NB4 (cell line): ENCODE measurements around the gene KLC3.

Experiments
- DNase-seq: peaks from one replicate; pipeline ENCODE4 v3.0.0; 2010; ENCODE audit warnings: low read depth
- H3K4me3 ChIP-seq: one replicate; pipeline ENCODE4 v1.5.1; 2011; ENCODE audit warnings: mild to moderate bottlenecking, low read depth, low read length, moderate library complexity
- MYC ChIP-seq: IDR thresholded peaks from 2 replicates; pipeline ENCODE4 v1.6.1; 2011; ENCODE audit warnings: low read depth, low read length
- POLR2A ChIP-seq: IDR thresholded peaks from 2 replicates; pipeline ENCODE4 v1.6.1; 2011; ENCODE audit warnings: mild to moderate bottlenecking; ENCODE audit not compliant: insufficient read length; ENCODE audit errors: extremely low read depth
- TF ChIP-seq, protein P1 (sequence below): IDR thresholded peaks from one replicate; pipeline ENCODE4 v1.5.1; 2012; ENCODE audit warnings: low read depth, low read length
- TF ChIP-seq, protein P2 (sequence below): IDR thresholded peaks from 2 replicates; pipeline ENCODE4 v1.6.1; 2011; ENCODE audit warnings: low read depth, low read length

Gene KLC3

DNA sequence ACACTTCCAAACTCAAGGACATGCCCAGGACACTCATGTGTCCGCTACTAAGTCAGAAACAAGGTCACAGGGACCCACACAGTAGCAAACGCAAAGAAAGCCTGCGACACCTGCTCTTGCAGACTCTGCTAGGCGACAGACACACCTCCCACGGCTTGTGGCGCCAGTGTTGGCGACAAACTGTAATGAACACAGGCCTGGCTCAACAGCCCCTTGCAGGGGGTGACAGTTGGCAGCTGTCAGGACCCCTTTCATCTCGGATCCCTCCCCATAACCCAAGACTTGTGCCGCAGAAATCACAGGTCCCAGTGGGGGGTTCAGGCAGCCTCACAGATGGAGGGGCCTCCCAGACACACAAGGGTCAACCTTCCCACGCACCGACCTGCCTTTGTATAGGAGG is 18.2 kb upstream of the KLC3 start:
- TF ChIP-seq MYC (no peak), POLR2A (no peak)
- TF ChIP-seq, protein P1, sequence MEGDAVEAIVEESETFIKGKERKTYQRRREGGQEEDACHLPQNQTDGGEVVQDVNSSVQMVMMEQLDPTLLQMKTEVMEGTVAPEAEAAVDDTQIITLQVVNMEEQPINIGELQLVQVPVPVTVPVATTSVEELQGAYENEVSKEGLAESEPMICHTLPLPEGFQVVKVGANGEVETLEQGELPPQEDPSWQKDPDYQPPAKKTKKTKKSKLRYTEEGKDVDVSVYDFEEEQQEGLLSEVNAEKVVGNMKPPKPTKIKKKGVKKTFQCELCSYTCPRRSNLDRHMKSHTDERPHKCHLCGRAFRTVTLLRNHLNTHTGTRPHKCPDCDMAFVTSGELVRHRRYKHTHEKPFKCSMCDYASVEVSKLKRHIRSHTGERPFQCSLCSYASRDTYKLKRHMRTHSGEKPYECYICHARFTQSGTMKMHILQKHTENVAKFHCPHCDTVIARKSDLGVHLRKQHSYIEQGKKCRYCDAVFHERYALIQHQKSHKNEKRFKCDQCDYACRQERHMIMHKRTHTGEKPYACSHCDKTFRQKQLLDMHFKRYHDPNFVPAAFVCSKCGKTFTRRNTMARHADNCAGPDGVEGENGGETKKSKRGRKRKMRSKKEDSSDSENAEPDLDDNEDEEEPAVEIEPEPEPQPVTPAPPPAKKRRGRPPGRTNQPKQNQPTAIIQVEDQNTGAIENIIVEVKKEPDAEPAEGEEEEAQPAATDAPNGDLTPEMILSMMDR, result no peak
- TF ChIP-seq, protein P2, sequence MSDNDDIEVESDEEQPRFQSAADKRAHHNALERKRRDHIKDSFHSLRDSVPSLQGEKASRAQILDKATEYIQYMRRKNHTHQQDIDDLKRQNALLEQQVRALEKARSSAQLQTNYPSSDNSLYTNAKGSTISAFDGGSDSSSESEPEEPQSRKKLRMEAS, result no peak
- H3K4me3 ChIP-seq, result no peak overlapping the region
- peak; percentile 23 for DNase-seq

DNA sequence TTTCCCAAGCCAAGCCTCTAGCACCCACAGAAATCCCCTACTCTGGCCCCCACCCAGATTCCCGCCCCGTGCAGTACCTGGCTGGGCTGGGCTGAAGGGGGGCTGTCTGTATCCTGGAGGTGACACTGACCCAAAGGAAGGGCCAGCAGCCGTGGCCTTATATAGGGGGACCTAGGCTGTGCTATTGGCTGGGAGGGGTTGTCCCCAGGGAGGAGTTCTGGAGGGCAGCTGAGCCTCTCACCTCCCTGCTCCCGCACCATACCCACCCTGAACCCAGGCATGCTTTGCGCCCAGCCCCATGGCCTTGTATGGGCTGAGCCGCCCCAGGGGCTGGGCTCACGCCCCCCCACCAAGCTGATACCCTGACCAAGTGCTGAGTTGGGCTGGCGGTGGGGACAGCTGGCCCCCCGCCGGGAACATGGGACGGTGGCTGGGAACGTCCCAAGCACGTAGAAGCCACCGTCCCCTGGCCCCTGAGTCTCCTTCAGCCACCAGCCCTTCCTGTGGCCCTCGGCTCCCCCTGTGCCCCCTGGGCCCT is 17.7 kb upstream of the KLC3 start, which contains the start of gene CKM:
TSS of gene CKM (minus strand) at position 132 of the 538 bp plus-strand sequence. CDS start 3,162 bp downstream, outside the sequence.
- no peak within 1 kb of the TSS for H3K4me3 ChIP-seq

DNA sequence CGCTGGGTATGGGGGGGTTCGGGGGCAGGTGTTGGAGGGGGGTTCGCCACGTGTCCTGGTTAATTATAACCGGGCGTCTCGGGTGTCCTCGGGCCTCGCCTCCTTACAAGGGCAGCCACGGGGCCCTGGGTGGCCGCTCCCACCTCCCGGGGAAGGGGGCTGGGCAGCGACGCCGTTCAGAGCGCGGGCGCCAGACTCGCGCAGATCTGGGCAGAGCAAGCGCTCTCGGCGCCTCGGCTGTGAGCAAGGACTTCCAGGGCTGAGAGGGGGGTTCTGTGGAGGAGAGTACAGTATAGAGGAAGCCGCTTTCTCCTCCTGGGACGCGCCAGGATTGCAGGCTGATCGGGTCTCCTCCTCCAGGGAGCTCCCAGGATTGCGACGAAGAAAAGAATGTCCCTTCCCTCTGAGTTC is 16.9 kb upstream of the KLC3 start:
- H3K4me3 ChIP-seq, result no peak overlapping the region

More for the DNA sequence above, 17.7 kb upstream of the KLC3 start, which contains the start of gene CKM:
- DNase-seq, result no peak
- TF ChIP-seq POLR2A, result no peak

DNA sequence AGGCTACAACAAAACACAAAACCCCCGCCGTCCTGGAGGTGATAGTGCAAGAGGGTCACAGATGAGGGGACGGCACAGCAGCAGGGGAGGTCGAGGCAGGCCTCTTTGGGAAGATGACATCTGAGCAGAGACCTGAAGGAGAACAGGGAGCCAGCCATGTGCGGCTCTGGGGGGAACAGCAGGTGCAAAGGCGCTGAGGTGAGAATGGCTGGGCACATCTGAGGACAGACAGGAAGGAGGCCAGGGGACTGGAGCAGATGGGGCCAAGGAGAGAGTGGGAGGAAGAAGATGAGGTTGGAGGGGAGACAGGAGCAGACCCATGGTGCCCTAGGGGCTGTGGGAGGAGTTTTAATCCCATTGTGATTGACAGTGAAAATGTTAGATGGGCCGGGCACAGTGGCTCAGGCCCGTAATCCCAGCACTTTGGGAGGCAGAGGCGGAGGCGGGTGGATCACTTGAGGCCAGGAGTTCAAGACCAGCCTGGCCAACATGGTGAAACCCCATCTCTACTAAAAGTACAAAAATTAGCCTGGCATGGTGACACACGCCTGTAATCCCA is 16.1 kb upstream of the KLC3 start:
- TF ChIP-seq, protein P1, result no peak
- TF ChIP-seq MYC (no peak), POLR2A (no peak)
- TF ChIP-seq, protein P2, result no peak
- H3K4me3 ChIP-seq, result no peak overlapping the region
- no peak for DNase-seq

More for the DNA sequence above, 16.9 kb upstream of the KLC3 start:
- TF ChIP-seq POLR2A, result no peak
- TF ChIP-seq, protein P1, result no peak
- TF ChIP-seq MYC, result no peak
- TF ChIP-seq, protein P2, result no peak
- DNase-seq, result no peak

DNA sequence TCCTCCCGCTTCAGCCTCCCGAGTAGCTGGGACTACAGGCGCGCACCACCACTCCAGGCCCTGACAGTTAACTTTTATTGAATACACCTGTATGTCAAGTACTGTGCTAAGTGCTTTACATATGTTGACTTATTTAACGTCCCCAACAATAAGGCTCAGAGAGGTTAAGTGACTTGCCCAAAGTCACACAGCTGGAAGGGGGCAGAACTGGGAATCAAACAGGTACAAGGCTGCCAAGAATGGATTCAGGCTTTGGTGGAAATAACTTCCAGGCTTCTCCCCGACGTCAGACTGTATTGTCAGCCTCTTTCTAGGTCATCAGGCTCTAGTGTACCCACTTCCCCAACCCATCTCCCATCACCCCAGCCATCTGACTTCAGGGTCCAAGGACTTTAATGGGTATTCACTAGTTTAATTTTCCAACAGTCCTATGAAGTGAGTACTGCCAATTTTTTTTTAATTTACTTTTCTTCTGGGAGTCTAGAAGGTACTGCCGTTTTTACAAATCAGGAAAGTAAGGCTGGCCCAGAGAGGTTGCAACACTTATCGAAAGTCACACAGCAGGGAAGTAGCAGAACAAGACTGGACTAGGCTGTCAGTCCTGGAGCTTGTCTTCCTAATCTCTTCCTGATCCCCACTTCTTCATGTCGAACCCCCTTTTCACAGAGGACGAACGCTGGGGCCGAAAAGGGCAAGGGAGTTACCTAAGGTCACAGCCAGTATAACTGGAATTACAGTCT is 13.0 kb upstream of the KLC3 start:
- no peak for DNase-seq
- no peak for TF ChIP-seq POLR2A
- TF ChIP-seq, protein P1, result no peak
- TF ChIP-seq, protein P2, result no peak
- no peak for TF ChIP-seq MYC
- H3K4me3 ChIP-seq, result no peak overlapping the region

DNA sequence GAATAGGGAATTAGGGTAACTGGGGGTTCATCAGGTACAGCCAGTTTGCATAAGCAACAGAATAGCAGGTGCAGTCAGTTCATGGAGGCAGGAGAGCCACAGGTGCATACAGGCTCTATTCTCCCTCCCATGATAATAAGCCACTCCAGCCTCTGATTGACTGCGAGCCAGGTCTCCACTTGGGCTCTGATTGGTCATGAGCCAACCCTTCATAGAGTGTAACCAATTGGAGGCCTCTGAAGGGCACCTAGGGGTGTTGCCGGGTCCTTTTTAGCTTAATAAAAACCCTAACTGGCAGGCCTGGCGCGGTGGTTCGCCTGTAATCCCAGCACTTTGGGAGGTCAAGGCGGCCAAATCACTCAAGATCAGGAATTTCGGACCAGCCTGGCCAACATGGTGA is 9.1 kb upstream of the KLC3 start:
- DNase-seq, result no peak
- TF ChIP-seq MYC (no peak), POLR2A (no peak)
- TF ChIP-seq, protein P2, result no peak
- TF ChIP-seq, protein P1, result no peak
- no peak overlapping the region for H3K4me3 ChIP-seq
